Liver (tissue), 9 donors: ENCODE data around the gene DNAH2. TPM values are rescaled to one million over a fixed set of nuclear protein-coding genes. Genes with fewer than 3 reads are reported as not detected.

Experiments
- DNase-seq: peaks from one replicate; pipeline ENCODE4 v3.0.0-alpha.2; 2017; ENCODE audit warnings: low spot score
- H3K27ac ChIP-seq, 2 donors: one replicate each; pipeline ENCODE4 v1.7.0; 2013; ENCODE audit warnings: inconsistent platforms in 2 of 2, low read length in 2 of 2, control low read depth in 1 of 2, low read depth in 1 of 2, mild to moderate bottlenecking in 1 of 2
- H3K27me3 ChIP-seq, 4 donors: one replicate each; pipeline versions ENCODE4 v1.6.1 to v1.7.0; 2013; ENCODE audit warnings: low read length in 3 of 4, inconsistent platforms in 1 of 4, mild to moderate bottlenecking in 1 of 4, moderate library complexity in 1 of 4; ENCODE audit not compliant: control insufficient read depth in 4 of 4, insufficient read depth in 4 of 4
- H3K36me3 ChIP-seq, 4 donors: one replicate each; pipeline versions ENCODE4 v1.6.1 to v1.7.0; 2013; ENCODE audit warnings: low read length in 3 of 4, mild to moderate bottlenecking in 3 of 4, low read depth in 1 of 4, moderate library complexity in 1 of 4; ENCODE audit not compliant: control insufficient read depth in 4 of 4, insufficient read depth in 3 of 4
- H3K4me1 ChIP-seq, 4 donors: one replicate each; pipeline versions ENCODE4 v1.6.1 to v1.7.0; 2013; ENCODE audit warnings: low read length in 3 of 4, mild to moderate bottlenecking in 3 of 4, moderate library complexity in 1 of 4; ENCODE audit not compliant: control insufficient read depth in 4 of 4, insufficient read depth in 4 of 4
- H3K4me3 ChIP-seq, 3 donors: one replicate each; pipeline versions ENCODE4 v1.6.1 to v1.7.0; 2013; ENCODE audit warnings: low read length in 3 of 3, control low read depth in 1 of 3, low read depth in 1 of 3, mild to moderate bottlenecking in 1 of 3
- H3K9ac ChIP-seq, 2 donors: one replicate each; pipeline ENCODE4 v1.7.0; 2013; ENCODE audit warnings: low read length in 2 of 2, mild to moderate bottlenecking in 2 of 2, moderate library complexity in 2 of 2, control low read depth in 1 of 2, low read depth in 1 of 2
- H3K9me3 ChIP-seq, 4 donors: one replicate each; pipeline versions ENCODE4 v1.6.1 to v1.7.0; 2013; ENCODE audit warnings: low read length in 3 of 4; ENCODE audit not compliant: control insufficient read depth in 4 of 4
- CTCF ChIP-seq: fragments of 150-350 bp; IDR thresholded peaks from 2 replicates; pipeline ENCODE4 v1.5.1; 2017; ENCODE audit warnings: improper control_type of control experiment, low read depth, low read length; ENCODE audit not compliant: missing input control
- EGR1 ChIP-seq, 2 donors: IDR thresholded peaks; 2 replicates each; pipeline ENCODE4 v1.6.1; 2016 to 2018; ENCODE audit warnings: antibody characterized with exemption in 2 of 2, low read depth in 2 of 2
- FOXA1 ChIP-seq: IDR thresholded peaks from 2 replicates; pipeline ENCODE4 v1.6.1; 2016; ENCODE audit warnings: antibody characterized with exemption
- FOXA2 ChIP-seq: IDR thresholded peaks from 2 replicates; pipeline ENCODE4 v1.6.1; 2016; ENCODE audit warnings: antibody characterized with exemption
- GABPA ChIP-seq, 2 donors: IDR thresholded peaks in 1 of 2; conservative IDR thresholded peaks in 1 of 2; 2 replicates each; pipeline ENCODE4 v1.6.1; 2016; ENCODE audit warnings: antibody characterized with exemption in 2 of 2, mild to moderate bottlenecking in 1 of 2, moderate library complexity in 1 of 2
- HNF4A ChIP-seq, 2 donors: conservative IDR thresholded peaks; 2 replicates each; pipeline ENCODE4 v1.6.1; 2016; ENCODE audit warnings: antibody characterized with exemption in 2 of 2, mild to moderate bottlenecking in 2 of 2
- HNF4G ChIP-seq: IDR thresholded peaks from 2 replicates; pipeline ENCODE4 v1.6.1; 2016; ENCODE audit warnings: antibody characterized with exemption
- JUND ChIP-seq, 2 donors: IDR thresholded peaks; 2 replicates each; pipeline ENCODE4 v1.6.1; 2016; ENCODE audit warnings: antibody characterized with exemption in 2 of 2
- NR2F2 ChIP-seq: IDR thresholded peaks from 2 replicates; pipeline ENCODE4 v1.6.1; 2016; ENCODE audit warnings: antibody characterized with exemption
- RAD21 ChIP-seq, 2 donors: IDR thresholded peaks; 2 replicates each; pipeline ENCODE4 v1.6.1; 2016; ENCODE audit warnings: antibody characterized with exemption in 2 of 2, mild to moderate bottlenecking in 2 of 2
- RXRA ChIP-seq, 2 donors: IDR thresholded peaks; 2 replicates each; pipeline ENCODE4 v1.6.1; 2017 to 2018; ENCODE audit warnings: antibody characterized with exemption in 2 of 2, mild to moderate bottlenecking in 1 of 2
- SP1 ChIP-seq: IDR thresholded peaks from 2 replicates; pipeline ENCODE4 v1.6.1; 2018; ENCODE audit warnings: antibody characterized with exemption, mild to moderate bottlenecking
- TAF1 ChIP-seq: conservative IDR thresholded peaks from 2 replicates; pipeline ENCODE4 v1.6.1; 2016; ENCODE audit warnings: antibody characterized with exemption, mild to moderate bottlenecking
- YY1 ChIP-seq: IDR thresholded peaks from 2 replicates; pipeline ENCODE4 v1.6.1; 2016; ENCODE audit warnings: antibody characterized with exemption, mild to moderate bottlenecking
- WGBS: extraction: QIAGEN DNeasy Blood & Tissue Kit; methylation state at CpG from one replicate; pipeline ENCODE4 v1.1.7; 2013; 5-methylcytosine and 5-hydroxymethylcytosine counted together
- polyA plus RNA-seq, 2 donors: library from polyadenylated mRNA; stranded (reverse) in 1 of 2; unstranded in 1 of 2; fragments of 200-250 nt in 1 of 2; fragments of >200 nt in 1 of 2; fragmentation: Nextera tagmentation in 1 of 2; extraction: Ambion mirVana in 1 of 2; gene quantifications; one replicate each; pipeline versions ENCODE4 v1.2.1 to v1.2.3, GENCODE V29; 2013 to 2015
- total RNA-seq, 2 donors: library from RNA; depleted of rRNA; stranded (reverse); fragments of >200 nt; gene quantifications; one replicate each; pipeline ENCODE4 v1.2.3, GENCODE V29; 2014
- TF ChIP-seq, protein P1 (sequence below): IDR thresholded peaks from 2 replicates; pipeline ENCODE4 v1.6.1; 2016; ENCODE audit warnings: antibody characterized with exemption, mild to moderate bottlenecking
- TF ChIP-seq, protein P2 (sequence below): IDR thresholded peaks from 2 replicates; pipeline ENCODE4 v1.6.1; 2016; ENCODE audit warnings: antibody characterized with exemption
- TF ChIP-seq, protein P3 (sequence below): IDR thresholded peaks from 2 replicates; pipeline ENCODE4 v1.6.1; 2016; ENCODE audit warnings: antibody characterized with exemption
- TF ChIP-seq, protein P4 (sequence below): IDR thresholded peaks from 2 replicates; pipeline ENCODE4 v1.6.1; 2016; ENCODE audit warnings: antibody characterized with exemption
- donor health status: healthy.
- donor health status: healthy.
- donor health status: healthy.
- donor health status: healthy.
- donor health status: healthy.

Gene DNAH2
- total and polyA plus RNA-seq, 4 donors = under 0.01 to 0.25 (median 0.05) TPM

GRCh38 chr17:7834542-7834956 lies 117.0 kb downstream of the DNAH2 start:
- H3K27me3 ChIP-seq = no peaks in the 10 kb centered on the region
- H3K9ac ChIP-seq = peak overlapping the region; percentile 55 to 77
- peak; percentile 63 for DNase-seq

More at GRCh38 chr17:7834542-7834956, 117.0 kb downstream of the DNAH2 start:
- H3K4me3 ChIP-seq = peak overlapping the region; percentile 59 to 72 (median 67)
- H3K27ac ChIP-seq = peak overlapping the region; percentile 98 to 99
- no peaks in the 10 kb centered on the region for H3K9me3 ChIP-seq
- no peaks in the 10 kb centered on the region for H3K36me3 ChIP-seq
- WGBS = under 1% methylated on average over 20 of the region's 20 CpGs
- peaks cover 7 to 50% (median 38%) of the 10 kb centered on the region in 4 donors for H3K4me1 ChIP-seq
- TF ChIP-seq CTCF (no peak), HNF4G (peak; percentile 37), TAF1 (no peak), YY1 (no peak), HNF4A (conservative IDR thresholded peaks at IDR 0.05) (peak; percentile 67 to 86), FOXA2 (no peak), SP1 (peak; percentile 61), NR2F2 (peak; percentile 96), RAD21 (IDR thresholded peaks at IDR 0.05) (no peak), GABPA (IDR thresholded peaks at IDR 0.05 in 1 of 2, conservative IDR thresholded peaks at IDR 0.05 in 1 of 2) (no peak), EGR1 (IDR thresholded peaks at IDR 0.05; ENCODE audit: low read depth in 2 of 2) (no peak), JUND (IDR thresholded peaks at IDR 0.05) (no peak), RXRA (IDR thresholded peaks at IDR 0.05) (peak; percentile 87 to 97), FOXA1 (no peak)
- TF ChIP-seq, protein P1, sequence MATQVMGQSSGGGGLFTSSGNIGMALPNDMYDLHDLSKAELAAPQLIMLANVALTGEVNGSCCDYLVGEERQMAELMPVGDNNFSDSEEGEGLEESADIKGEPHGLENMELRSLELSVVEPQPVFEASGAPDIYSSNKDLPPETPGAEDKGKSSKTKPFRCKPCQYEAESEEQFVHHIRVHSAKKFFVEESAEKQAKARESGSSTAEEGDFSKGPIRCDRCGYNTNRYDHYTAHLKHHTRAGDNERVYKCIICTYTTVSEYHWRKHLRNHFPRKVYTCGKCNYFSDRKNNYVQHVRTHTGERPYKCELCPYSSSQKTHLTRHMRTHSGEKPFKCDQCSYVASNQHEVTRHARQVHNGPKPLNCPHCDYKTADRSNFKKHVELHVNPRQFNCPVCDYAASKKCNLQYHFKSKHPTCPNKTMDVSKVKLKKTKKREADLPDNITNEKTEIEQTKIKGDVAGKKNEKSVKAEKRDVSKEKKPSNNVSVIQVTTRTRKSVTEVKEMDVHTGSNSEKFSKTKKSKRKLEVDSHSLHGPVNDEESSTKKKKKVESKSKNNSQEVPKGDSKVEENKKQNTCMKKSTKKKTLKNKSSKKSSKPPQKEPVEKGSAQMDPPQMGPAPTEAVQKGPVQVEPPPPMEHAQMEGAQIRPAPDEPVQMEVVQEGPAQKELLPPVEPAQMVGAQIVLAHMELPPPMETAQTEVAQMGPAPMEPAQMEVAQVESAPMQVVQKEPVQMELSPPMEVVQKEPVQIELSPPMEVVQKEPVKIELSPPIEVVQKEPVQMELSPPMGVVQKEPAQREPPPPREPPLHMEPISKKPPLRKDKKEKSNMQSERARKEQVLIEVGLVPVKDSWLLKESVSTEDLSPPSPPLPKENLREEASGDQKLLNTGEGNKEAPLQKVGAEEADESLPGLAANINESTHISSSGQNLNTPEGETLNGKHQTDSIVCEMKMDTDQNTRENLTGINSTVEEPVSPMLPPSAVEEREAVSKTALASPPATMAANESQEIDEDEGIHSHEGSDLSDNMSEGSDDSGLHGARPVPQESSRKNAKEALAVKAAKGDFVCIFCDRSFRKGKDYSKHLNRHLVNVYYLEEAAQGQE = no peak
- TF ChIP-seq, protein P2, sequence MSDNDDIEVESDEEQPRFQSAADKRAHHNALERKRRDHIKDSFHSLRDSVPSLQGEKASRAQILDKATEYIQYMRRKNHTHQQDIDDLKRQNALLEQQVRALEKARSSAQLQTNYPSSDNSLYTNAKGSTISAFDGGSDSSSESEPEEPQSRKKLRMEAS = no peak
- TF ChIP-seq, protein P3, sequence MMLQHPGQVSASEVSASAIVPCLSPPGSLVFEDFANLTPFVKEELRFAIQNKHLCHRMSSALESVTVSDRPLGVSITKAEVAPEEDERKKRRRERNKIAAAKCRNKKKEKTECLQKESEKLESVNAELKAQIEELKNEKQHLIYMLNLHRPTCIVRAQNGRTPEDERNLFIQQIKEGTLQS = no peak
- TF ChIP-seq, protein P4, sequence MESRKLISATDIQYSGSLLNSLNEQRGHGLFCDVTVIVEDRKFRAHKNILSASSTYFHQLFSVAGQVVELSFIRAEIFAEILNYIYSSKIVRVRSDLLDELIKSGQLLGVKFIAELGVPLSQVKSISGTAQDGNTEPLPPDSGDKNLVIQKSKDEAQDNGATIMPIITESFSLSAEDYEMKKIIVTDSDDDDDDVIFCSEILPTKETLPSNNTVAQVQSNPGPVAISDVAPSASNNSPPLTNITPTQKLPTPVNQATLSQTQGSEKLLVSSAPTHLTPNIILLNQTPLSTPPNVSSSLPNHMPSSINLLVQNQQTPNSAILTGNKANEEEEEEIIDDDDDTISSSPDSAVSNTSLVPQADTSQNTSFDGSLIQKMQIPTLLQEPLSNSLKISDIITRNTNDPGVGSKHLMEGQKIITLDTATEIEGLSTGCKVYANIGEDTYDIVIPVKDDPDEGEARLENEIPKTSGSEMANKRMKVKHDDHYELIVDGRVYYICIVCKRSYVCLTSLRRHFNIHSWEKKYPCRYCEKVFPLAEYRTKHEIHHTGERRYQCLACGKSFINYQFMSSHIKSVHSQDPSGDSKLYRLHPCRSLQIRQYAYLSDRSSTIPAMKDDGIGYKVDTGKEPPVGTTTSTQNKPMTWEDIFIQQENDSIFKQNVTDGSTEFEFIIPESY = no peak
